HUDEP-2 (cell line): ENCODE measurements around the gene GHITM.
"Not testable (repeated sequence)": the region's sequence is repeated elsewhere in the genome, so short reads cannot be mapped to it uniquely, and the experiment has no call there.

Experiments used
- DNase-seq, 76 experiments: peaks; one replicate each; lab custom pipeline; 2025; ENCODE audit not compliant: unreplicated experiment in 76 of 76; lab: John Stamatoyannopoulos, UW

GHITM gene

DNA sequence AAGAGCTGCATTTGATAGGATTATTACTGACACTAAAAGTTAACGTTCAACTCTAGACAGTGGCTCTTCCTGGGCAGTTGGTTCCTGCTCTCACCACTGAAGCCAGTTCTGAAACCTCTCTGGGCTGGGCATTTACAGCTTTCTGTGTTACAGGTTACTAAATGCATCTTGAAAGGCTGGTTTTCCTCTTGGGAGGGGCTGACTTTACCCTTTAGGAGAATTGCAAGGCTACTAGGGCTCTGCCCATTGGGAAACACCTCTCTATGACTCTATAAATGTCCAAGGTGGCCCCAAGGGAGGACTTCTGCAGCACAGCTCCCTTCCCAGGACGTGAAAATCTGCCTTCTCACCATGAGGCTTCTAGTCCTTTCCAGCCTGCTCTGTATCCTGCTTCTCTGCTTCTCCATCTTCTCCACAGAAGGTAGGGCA is 34.2 kb downstream of the GHITM start, which contains the start of gene GPR15LG:
Gene GPR15LG (plus strand): TSS at position 301 of the 429 bp plus-strand sequence. CDS start 51 bp downstream, at position 352.
- DNase-seq: no peak

DNA sequence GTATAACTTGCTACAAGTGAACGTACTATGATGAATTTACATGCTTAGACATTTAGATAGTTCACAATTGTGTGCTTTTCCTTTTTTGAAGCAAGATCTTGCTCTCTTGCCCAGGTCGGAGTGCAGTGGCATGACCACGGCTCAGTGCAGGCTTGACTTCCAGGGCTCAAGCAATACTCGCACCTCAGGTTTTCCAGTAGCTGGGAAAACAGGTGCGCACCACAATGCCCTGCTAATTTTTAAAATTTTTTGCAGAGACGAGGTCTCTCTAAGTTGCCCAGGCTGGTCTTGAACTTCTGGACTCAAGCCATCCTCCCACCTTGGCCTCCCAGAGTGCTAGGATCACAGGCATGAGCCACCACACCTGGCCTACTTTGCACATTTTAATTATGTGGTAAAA is 36.1 kb downstream of the GHITM start:
- no peak for DNase-seq

DNA sequence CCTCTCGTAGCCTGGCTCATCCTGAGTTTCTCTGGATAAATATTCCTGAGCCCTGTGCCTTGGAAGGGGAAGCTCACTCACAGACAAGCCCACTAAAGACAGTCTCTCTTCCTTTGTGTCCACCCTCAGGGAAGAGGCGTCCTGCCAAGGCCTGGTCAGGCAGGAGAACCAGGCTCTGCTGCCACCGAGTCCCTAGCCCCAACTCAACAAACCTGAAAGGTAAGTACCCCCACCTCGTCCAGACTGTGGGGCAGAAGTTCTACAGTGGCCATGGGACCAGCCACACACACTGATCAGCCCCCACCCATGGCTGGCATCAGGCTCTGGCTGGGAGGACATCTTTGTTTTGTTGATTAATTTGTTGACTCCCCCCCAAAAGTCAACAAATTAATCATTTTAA is 37.0 kb downstream of the GHITM start:
- no peak for DNase-seq

DNA sequence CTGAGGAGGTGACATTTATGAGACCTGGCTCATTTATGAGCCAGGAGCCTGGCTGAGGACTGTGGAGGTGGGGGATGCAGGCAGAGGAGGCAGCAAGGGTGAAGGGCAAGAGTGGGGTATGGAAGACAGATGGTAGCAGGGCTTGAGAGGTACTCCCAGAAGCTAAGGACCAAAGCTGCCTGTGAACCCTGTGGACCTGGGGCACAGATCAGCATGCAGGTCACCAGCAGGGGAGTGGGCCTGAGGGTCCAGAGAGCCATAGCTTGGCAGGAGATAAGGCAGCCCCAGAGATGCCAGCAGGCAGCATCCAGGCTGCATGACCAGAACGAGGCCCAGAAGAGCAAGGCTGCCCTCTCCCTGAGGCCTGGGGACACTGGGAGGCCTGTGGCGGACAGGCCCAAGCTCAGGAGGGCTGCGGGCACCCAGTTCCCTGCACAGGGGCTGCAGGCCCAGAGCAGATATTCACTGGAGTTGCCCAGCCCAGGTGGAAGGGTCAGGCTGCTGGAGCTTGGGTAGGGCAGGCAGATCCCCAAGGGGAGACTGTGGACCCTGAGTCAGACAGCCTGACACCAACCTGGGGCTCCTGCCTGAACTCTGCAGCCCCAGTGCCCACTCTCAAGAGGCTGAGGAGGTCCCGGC is 37.6 kb downstream of the GHITM start:
- DNase-seq: no peak

DNA sequence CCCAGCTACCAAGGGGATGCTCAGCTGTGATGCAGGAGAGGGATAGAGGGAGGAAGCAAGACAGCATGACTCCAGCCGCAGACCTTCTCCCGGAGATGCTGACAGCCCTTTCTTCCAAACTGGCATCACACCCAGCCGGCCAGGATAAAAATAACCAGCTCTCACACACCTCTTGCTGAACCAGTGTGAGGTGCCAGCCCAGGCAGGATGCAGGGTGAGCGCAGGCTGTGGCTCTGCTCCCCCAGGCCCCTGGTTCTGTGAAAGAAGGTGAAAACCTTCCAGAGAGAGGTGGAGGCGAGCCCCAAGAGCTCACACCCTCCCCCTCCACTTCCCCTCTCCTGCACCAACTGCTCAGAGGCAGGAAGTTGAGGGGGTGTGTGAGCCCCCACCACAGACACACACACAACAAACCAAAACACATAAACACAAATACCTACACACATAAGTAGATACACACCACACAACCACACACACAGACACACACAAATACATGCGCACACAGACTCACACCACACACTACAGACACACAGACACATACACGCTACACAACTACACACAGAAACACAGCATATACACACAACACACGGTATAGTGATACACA is 38.3 kb downstream of the GHITM start:
- DNase-seq: no peak

DNA sequence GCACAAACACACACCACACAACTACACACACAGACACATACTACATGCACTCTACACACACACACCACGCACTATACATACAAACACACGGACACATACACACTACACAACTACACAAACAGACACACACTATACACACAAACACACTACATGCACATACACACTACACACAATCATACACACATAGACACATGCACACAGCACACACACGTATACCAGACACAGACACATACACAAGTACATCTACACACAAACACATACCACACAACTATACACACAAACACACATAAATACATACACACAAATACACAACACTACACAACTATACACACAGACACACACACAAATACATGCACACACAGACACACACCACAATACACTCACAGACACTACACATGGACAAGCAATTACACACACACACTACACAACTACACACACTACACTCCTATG is 38.9 kb downstream of the GHITM start:
- DNase-seq: no peak

DNA sequence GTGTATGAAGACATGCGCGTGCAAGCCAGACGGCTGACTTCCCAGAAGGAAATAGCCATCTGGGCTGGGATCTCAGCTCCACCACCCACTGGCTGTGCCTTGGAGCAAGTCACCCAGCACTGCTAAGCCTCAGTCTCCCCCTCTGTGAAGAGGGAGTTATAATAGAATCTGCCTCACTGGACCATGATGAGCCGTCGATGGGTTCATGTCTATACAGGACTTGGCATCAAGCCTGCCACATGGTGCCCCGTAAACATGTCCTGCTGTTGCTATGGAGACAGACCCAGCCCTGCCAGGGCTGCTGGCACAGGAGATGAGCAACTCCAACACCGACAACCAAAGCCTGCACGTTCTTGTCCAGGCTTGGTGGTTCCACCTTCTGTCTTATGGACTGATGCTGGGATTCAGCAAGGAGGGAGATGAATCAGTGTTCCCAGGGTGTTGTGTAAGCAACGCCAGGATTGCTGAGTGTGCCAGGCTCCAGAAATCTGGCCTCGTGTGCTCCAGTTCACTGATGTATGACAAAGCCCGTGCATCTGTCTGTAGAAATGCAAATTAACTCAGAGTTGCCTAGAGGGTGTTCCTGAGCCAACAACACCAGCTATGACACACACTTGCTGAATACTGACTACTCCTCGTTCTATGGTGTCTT is 39.9 kb downstream of the GHITM start:
- DNase-seq: no peak

DNA sequence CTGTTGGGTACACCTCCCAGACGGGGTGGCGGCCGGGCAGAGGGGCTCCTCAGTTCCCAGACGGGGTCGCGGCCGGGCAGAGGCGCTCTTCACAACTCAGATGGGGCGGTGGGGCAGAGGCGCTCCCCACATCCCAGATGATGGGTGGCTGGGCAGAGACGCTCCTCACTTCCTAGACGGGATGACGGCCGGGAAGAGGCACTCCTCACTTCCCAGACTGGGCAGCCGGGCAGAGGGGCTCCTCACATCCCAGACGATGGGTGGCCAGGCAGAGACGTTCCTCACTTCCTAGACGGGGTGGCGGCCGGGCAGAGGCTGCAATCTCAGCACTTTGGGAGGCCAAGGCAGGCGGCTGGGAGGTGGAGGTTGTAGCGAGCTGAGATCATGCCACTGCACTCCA is 41.1 kb downstream of the GHITM start:
- not testable (repeated sequence) for DNase-seq

DNA sequence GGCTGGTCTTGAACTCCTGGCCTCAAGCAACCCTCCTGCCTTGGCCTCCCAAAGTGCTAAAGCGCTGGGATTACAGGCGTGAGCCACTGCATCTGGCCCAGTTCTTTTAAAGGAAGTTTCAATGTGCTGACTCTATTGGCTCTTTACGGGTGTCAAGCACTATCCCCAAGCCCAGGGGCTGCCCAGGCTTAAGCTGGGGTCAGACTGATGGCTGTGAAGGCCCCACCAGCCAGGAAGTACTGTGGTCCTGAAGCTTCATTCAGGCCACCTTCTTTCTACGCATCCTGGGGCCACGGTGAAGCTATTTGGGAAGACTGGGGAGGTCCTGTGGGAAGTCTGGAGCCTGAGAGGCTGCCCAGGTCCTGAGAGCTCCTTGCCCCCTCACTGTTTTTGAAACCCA is 42.3 kb downstream of the GHITM start:
- no peak for DNase-seq

DNA sequence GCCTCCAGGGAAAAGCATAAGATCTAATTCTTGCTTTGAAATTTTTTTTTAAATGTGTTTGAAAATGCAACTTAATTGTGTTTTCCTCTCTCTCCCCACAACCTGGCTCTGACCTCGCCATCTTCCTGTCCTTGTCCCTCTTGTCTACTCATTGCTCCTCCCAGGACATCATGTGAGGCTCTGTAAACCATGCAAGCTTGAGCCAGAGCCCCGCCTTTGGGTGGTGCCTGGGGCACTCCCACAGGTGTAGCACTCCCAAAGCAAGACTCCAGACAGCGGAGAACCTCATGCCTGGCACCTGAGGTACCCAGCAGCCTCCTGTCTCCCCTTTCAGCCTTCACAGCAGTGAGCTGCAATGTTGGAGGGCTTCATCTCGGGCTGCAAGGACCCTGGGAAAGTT is 45.2 kb downstream of the GHITM start:
- peak in 4 of 76 experiments; percentile 15 to 16 (median 16) for DNase-seq

DNA sequence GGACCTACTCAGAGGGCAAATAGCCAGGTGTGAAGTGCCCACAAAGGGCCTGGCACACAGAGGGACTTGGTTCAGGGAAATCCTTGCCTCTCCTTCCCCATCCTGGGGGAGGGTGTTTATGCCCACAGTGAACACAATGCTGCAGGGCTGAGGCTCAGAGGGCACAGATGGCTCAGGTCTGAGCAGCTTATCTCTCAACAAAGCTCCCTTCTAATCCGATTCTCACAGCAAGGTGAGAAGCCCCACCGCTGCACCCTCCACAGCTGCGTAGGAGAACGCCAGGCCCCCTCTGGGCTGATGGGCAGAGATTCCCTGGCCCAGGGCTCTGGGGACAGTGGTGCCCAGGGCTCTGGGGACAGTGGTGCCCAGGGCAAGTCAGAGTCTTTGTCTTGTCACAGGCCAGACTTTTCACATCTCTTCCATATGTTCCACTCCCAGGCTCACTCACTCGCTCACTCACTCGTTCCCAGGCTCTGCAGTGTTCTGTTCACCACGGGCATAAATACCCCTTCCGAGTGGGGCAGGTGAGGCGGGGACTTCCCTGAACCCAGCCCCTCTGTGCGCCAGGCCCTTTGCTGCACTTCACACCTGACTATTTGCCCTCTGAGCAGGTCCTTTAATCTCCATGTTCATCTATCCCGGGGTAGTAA is 46.3 kb downstream of the GHITM start:
- DNase-seq: no peak

DNA sequence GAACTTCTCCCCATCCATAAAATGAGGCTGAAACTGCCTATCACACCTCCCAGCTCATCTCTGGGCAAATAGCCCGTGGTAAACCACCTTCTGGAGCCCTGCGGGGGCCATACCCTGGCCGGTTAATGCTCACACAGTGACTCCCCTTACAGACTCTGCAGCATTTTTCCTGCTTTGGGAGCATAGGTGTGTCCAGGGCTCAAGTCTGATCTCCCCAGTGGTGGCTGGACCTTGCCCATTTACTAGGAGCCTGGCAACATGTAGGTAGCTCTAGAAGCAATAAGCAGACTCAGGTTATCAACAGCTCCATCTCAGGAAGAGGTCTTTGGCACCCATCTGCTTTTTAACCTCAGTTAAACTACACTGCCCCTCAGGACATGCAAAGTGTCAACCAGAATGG is 49.5 kb downstream of the GHITM start:
- DNase-seq: peak in 52 of 76 experiments; percentile 7 to 76 (median 40)

DNA sequence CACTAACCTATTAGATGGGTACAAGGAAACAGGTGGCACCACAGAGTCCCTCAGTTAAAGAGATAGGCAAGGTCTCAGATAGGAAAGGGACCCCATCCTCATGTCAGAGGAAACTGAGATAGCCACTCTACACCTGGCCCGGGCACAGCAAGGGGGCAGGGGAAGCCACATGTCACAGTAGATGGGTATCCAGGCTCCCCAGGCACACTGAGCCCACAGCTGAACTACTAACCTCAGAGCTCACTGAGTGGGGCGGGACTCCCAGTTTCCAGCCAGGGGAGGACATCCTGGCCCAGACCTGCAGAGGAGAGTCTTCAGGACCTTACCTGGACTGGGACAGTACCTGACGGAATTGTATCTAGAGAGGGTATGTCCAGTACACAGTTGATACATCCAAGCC is 51.3 kb downstream of the GHITM start:
- no peak for DNase-seq

DNA sequence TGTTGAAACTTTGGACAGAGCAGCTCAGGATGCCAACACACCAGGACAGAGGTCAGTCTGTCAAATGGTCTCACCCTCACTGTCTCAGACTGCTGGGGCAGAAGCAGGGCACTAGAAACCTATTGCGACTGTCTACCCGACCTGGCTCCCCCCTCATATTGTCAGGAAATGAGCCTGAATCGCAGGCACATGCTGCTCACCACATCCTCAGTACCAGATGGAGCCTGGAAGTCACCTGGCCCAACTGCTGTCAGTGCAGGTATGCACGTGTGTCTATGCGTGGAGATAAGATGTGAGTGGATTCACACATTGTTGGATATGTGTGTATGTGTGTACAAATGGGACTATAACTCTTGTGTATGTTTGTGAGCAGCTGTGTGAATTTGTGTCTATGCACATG is 51.8 kb downstream of the GHITM start:
- no peak for DNase-seq

DNA sequence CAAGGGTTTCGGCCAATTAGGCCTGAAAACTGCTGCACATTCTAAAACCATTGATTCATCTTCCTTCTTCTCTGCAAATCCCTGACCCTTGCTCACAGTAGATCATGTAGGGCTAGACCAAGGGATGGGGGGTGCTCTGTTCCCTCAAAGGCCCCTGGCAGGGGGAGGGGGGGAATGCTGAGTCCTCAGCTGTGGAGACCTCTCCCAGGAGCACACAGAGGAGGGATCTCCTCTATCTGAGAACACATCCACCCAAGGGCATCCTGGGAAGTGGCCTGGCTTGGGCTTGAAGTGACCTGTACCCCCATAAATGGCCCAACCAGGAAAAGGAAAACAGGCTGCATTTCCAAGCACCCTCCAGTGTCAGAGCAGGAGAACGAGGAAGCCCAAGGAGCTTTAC is 54.0 kb downstream of the GHITM start:
- no peak for DNase-seq

DNA sequence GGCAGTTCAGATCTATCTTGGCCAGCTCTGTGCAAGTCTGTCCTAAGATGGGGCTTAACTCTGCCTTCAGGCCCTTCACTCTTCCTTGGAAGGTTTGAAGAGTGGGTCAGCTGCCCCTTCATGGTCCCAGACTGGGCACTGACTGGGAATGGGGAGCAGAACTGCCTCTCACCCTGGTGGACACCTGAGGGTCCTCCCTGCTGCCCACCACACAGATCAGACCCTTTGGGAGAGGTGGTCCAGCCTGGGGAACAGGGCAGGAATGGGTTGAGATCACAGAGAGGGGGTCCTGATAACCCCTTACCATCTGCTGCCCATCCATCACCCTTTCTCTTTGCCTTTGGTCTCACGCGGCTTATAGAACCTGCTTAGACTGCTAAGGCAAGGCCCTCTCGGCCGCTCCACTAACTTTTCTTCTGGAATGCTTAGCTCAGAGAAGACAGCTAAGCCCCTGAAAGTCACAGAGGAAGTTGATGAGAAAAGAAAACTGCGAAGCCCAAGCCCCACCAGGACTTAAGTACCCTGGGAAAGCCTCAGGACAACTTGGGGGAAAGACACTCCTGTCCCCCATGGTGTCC is 54.6 kb downstream of the GHITM start:
- DNase-seq: no peak

DNA sequence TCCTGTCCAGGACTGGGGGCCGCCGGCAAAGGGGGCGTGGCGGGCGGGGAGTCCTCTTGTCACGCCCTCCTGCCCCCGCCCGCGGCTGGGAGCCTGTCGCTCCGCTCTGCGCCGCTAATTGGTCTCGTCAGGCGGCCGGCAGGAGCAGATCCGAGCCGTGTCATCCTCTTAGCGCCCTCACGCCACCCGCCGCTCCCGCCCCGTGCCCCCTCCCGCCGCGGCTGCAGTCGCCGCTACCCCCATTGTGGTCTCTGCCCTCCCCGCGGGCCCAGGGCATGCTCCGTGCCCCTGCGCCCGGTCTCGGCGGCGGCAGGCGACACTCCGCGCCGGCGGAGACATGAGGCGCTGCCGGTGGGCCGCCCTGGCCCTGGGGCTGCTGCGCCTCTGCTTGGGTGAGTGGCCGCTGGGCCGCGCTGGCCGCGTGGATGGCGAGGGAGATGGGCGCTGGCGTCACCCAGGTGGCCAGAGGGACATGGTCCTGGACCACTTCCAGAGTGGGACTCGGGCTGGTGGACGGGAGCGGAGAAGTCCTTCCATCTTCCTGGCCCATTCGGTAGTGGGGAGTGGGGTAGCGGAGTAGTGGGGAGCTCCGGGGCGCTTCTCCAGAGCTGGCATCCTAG is 55.2 kb downstream of the GHITM start, which contains the start of gene CDHR1:
Gene CDHR1 (plus strand): TSS at position 114 of the 620 bp plus-strand sequence. CDS start 224 bp downstream, at position 338.
- DNase-seq: peak in 55 of 76 experiments; percentile 2 to 83 (median 44)

DNA sequence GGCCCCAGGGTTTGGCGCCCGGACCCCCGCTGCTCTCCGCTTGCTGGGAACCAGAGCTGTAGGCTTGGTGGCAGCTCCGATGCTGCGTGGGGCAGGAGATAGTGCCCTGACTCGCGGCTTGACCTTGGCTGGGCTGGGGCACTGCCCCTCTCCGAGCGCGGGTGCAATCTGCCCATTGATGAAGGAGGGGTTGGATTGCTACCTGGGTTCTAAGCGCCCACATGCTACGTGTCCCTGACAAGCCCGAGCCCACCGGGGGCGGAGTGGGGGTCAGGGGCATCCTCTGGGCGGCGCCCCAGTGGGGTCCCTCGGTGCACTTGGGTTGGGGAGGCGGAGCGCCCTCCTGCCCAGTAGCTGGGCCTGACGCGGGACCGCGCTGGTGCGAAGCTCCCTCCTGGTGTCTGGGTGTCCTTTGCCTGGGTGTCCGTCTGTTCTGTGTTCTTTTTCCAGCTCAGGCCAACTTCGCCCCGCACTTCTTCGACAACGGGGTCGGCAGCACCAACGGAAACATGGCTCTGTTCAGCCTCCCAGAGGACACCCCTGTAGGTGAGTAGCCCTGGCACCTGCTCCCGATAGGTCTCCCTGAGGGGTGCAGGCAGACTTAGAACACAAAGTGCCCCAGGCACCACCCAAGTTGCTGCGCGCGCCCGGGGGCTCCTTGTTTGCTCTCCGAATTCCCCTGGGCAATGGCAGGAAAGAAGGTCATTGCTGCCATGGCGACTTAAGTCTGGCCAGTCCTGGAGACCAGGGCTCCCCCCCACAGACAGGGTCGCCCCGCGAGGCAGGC is 55.9 kb downstream of the GHITM start:
- DNase-seq: no peak

DNA sequence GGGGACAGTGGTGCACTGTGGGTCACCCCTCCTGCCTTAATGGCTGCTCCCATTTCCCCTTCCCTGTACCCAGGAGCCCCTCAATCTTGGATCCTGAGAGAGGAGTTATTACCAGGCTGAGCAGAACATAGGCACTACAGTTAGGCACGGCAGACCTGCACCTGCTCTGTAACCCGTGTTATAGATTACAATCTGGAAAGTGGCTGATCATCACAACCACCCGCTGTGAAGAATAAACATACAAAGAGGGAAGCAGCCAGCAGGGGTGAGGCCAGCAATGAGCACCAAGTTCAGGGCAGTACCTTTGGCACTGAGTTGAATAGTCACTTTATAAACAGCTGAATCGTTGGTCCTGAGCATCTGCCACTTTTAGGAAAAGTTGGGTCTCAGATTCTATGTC is 56.8 kb downstream of the GHITM start:
- peak in 1 of 76 experiments; percentile 17 for DNase-seq

DNA sequence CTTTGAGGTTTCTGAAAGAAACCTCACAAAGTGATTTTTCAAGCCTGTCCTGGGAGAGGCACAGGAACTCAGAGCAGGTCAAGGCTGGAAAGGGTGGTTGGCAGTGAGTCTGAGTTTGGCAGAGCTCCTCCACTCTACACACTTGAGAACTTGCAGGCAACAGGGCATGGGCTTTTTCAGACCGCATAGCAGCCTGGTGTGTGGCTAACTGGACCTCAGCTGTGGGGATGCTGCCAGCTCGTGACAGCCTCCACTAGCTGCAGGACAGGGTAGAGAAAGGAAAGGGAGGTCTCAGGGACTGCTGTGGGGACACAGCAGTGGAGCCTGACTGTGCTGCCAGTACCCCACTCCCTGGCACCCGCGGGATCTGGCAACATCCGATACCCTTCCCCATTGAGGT is 57.6 kb downstream of the GHITM start:
- no peak for DNase-seq
